Gastrocnemius medialis (tissue), 4 donors: Measurements from ENCODE around the gene CCDC33.

Source experiments
- CTCF ChIP-seq, 5 experiments: fragments of 450-650 bp in 3 of 5; fragments of 200-600 bp in 2 of 5; sonication (generic) in 2 of 5; IDR thresholded peaks in 4 of 5; conservative IDR thresholded peaks in 1 of 5; 1 replicate in 4 of 5; 2 replicates in 1 of 5; pipeline ENCODE4 v1.5.1; 2016 to 2019; ENCODE audit warnings: antibody characterized with exemption in 5 of 5, mild to moderate bottlenecking in 3 of 5, moderate library complexity in 3 of 5
- POLR2A ChIP-seq, 2 donors: fragments of 450-650 bp; IDR thresholded peaks; one replicate each; pipeline ENCODE4 v1.6.1; 2017; ENCODE audit warnings: antibody characterized with exemption in 2 of 2, mild to moderate bottlenecking in 2 of 2, moderate library complexity in 2 of 2

GRCh38 chr15:74294010-74294409 lies 57.9 kb downstream of the CCDC33 start:
- no peak for TF ChIP-seq POLR2A (IDR thresholded peaks at IDR 0.05)
- no peak for TF ChIP-seq CTCF (IDR thresholded peaks at IDR 0.05 in 4 of 5, conservative IDR thresholded peaks at IDR 0.05 in 1 of 5)
